NT2/D1 (cell line): ENCODE measurements around the gene NGF.

Experiments
- SUZ12 ChIP-seq: IDR thresholded peaks from 2 replicates; pipeline ENCODE4 v1.6.1; 2011; ENCODE audit not compliant: insufficient read length, insufficient read depth; ENCODE audit errors: extremely low read depth
- YY1 ChIP-seq: IDR thresholded peaks from 2 replicates; pipeline ENCODE4 v1.6.1; 2011; ENCODE audit not compliant: insufficient read length, insufficient read depth

DNA sequence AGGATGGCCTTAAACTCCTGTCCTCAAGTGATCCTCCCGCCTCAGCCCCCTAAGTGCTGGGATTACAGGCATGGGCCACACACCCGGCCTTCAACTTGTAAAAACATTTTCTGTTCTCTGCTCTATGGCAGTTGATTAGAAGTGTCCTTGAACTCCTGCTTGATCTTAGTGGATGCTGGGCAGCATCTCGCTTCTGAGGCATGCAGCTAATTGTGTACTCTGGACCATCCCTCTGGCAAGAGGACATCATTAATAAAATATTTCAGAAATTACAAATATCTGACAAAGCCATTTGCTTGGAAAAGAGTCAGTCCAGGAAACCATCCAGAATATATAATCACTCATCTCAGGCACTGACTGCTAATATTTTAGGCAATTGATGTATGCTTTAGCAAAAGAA, 8.1 kb downstream of the NGF start:
- TF ChIP-seq YY1: no peak
- no peak for TF ChIP-seq SUZ12
